ENCODE results near the gene MTFMT.
"Not testable (repeated sequence)": the region's sequence is repeated elsewhere in the genome, so short reads cannot be mapped to it uniquely, and the experiment has no call there.

The MTFMT gene

DNA sequence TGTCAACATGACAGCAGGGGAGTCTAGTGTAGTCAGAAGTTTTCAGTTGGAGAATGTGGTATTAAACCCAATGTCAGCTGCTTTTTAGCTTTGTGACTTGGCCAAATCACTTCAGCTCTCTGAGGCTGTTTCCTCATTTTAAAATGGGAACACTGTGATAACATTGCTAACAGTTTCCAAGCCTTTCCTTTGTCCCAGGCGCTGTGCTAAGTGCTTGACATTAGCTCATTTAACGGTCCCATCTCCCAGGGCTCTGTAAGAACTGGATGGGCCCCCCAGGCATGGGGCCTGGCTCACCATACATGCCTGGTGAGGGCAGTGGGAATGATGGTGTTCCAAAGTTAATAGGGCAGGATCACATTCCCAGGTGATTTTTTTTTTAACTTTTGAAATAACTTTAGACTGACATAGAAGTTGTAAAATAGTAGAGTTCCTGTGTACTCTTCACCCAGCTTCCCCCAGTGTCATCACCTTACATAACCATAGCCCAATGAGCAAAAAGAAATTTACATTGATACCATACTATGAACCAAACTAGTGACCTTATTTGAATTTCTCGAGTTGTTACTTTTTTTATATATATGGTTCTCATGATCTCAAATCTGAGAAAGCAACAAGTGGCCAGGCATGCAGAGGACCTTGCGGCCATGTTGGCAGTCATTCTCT is 30.6 kb upstream of the MTFMT start:
- DNase-seq, result no peak

DNA sequence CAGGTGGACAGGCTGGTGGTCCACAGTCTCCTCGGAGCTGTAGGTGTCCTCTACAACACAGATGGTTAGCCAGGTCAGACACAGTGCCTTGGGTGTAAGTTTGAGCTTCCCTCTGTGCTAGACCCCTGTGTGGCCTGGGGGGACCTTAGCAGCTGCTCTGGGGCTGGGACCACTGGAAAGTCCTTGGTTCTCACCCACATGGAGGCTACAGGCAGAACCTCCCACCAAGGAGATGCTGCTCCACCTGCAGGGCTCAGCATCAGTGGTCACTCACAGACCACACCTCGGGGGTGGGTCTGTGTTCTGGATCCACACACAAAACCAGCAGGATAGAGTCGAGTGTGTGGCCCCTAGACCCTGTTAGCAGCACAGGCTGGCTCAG is 29.9 kb upstream of the MTFMT start:
- no peak for DNase-seq

DNA sequence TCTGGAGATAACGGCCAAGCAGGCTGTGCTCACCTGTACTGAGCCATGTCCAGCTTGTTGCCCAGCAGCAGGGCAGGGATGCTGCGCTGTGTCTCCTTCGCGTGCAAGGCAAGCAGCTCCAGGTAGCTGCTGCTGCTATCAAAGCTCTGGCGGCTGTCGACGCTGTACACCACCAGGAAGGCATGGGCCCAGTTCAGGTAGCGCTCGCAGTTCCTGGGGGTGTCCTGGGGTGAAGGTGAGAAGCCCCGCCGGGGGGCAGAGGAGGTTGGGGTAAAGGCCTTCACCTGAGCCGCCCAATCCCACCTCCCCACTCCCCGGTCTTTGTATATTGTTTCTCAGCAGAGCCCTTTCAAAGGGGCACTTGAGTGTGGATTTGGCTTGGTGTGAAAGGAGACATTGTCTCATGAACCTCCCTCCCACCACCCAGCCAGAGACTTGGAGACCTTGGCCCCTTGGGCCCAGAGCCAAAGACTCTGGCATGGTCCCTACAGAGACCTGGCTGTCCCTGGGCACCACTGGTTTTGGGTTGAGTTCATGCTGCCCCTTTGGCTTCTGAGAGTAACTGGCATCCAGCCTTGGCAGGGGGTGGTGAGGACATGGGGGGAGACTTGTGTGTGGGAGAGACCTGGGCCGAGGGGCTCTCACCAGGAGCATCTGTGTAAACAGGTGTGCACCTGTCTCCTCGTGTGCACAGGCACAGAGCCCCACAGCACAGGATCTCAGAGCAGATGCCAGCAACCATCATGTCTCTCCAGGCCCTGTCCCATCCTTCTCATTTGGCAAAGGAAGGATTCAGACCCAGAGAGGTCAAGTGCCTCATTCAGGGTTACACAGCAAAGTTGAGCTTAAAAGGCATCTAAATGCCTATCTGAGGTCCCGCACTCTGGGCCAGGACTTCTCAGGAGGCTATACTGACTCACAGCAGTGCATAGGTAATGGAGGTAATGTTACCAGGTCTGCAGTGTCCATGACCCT is 29.2 kb upstream of the MTFMT start:
- no peak for DNase-seq

DNA sequence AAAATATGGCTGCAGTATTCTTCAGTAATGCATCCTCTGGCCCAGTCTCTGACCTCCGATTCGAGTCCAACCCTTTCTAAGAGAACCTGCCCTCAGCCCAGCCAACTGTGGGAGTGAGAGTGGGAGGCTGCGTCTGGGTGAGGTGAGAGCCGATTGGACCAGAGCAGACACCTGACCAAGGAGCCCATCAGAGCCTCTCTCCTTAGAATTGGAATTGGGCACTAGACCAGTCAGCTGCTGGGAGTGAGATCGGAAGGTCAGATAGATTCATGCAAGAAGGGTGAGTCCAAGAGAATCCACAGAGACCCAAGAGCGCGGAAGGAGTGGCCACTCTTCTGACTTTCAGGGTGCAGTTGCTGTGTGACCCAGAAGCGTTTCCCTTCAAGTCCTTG is 28.1 kb upstream of the MTFMT start:
- no peak for DNase-seq

DNA sequence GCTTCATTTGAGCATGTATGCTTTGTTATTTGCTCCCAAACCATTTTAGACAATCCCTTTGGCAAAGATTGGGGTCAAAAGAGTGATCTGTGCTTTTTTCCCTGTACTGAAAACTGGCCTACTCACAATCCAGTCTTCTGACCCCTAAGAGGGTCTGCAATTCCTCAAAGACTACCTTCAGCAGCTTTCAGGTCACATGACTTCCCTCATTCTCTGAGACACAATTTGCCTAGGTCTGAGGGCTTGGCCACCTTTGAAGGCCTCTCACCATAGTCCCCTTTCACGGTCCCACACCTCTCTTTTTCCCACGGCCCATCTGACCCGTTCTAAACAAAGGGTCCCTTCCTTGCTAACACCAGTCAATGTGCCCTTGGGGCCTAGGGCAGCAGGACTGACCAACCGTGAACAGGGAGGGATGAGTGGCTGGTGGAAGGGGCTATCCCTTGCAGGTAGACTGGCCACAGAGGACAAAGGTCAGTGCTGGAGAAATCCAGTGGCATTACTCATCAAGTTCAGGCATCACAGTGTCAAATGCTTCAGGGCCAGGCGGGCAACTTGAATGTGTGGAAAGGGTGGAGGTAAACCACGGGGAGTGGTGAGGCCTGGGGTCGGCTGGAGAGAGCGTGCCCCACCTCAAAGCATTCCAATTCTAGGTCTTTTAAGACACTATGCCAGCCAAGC is 27.6 kb upstream of the MTFMT start:
- no peak for DNase-seq

DNA sequence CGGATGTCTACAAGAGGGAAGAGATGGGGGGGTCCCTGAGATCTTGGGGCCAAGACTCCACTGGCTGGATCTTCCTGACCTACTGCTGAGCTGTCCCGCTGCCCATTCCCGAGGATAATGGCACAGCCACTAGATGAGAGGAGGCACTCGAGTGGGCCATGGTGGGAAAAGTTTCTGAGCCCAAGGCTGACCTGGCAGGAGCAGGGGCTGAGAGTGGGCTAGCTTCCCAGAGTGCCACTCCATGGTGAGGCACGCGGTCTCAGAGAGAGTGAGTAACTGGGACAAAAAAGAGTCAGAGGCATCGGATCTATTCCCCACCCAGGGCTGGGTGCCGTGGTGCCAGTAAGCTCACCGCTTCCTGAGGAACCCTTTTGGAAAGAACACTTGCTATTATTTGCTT is 26.7 kb upstream of the MTFMT start:
- DNase-seq, result no peak

DNA sequence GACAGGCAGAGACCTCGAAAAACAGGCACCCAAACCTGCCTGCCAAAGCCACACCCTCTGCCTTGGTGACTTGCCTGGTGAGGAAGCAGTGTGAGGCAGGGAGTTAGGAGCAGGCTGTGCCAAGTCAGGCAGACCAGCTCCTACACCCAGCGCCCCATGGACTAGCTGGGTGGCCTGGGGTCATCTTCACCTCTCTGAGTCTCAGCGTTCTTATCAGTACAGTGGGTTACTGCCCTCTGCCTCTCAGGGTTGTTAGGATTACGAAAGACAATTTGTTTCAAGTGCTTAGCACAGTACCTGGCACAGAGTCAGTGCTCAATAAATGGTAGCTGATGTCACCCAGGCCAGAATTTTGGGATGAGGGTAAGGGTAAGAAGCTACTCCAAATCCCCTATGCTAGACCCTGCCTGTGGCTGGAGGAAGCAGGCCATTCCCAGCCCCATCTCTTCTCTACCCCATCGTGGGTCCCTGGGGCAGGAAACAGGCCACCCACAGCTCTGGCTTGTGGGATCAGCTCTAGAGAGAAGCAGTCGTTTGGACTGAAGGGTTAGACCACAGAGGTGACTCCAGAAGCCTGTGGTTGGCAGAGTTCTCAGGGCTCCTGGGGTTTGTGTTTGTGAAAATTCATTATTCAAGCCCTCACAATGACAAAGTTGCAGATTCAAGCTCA is 25.9 kb upstream of the MTFMT start:
- no peak for DNase-seq

DNA sequence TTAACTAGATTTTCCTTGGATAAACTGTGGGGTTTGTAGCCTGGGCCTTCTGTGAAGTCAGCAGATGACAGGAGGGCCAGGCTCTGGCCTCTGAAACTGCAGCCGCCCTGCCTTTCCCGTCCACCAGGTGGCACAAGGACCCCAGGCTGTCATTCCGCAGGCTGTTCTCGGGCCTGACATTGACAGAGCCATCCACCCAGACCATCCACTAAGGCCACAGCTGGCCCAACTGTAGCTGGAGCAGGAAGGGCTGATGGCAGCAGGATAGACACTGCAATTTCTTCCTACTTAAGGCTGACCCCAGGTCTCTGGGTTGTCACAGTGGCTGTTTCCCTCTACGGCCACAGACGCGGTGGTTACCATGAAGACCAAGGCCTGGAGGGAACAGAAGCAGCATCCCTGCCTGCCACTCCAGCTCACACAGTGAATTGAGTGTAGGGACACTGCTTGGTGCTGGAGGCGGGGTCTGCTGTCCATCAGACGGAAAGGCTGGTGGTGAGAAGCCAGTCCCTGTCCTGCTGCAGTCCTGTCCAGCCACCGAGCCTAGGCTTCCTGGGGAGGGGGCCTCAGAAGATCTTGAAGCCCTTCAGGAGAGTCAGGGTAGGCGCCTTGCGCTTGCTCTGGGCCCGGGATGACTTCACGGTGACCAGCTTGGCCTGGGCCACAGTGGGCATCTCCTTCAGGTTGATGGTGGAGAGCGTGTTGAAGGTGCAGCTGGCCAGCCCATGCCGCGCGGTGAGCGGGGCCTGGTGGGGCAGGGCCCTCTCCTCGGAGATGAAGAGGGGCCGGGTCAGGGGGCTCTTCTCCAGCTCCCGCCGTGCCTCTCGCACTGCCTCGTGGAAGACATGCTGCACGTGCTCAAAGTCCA is 25.1 kb upstream of the MTFMT start:
- peak; percentile 55 for DNase-seq

DNA sequence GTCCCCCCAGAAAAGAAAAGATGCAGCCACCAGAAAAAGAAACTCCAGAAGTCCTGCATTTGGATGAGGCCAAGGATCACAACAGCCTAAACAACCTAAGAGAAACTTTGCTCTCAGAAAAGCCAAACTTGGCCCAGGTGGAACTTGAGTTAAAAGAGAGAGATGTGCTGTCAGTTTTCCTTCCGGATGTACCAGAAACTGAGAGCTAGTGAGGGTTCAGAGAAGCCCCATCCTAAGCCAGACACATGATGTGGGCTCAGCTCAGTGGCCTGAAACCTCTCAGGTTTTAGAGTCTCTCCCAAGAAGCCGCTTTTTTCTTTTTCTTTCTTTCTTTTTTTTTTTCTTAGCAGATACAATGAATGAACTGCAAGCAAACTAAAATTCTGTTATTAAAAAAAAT is 23.5 kb upstream of the MTFMT start:
- no peak for DNase-seq

DNA sequence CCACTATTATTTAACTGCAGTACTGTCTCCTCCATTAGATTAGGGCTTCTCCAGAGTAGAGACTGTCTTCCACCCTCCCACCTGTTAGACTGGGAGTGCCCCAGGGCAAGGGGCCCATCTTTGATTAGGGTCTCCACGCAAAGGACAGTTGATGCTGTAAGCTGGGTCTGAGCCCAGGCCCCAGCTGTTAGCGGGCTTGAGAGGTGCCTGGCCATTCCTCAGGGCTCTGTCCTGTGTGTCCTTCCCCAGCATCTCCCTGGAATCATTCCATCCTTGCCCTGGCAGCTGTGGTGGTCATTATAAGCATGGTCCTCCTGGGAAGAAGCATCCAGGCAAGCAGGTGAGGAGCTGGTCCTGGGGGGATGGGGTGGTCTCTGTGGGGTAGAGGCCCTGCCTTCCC is 21.8 kb upstream of the MTFMT start:
- no peak for DNase-seq

DNA sequence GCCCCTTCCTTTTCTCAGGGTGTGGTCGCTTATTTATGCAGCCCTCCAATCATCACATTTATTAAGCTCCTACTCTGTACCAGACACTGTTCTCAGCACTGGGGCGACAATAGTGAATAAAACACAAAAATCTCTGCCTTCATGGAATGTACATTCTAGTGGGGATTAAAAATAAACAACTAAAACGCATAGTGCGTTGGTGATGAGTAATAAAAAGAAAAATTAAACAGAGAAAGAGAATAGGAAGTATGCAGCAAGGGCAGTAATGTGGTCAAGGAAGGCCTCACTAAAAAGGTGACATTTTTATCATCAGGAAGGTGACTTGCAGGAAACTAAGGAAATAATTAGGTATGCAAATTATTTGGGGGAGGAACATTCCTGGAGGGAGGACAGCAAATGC is 20.8 kb upstream of the MTFMT start:
- no peak for DNase-seq

DNA sequence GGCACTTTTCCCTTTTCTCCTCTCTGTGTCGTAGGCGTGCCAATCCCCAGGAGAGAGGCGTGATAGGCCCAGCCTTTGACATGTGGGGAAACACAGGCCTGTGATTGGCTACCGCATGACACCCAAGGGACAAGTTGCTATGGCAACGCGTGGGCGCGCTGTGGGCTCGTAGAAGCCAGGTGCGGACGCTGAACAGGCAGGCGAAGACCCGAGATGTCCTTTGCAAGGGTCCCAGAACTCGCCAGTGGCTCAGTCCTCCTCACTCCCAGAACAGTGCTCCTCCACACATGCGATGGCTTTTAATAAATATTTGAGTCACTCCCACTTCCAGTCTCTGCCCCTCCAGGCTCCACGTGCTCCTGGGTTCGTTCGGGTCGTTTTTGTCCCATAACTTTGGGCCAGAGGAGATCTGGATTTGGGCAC is 20.0 kb upstream of the MTFMT start:
- DNase-seq, result peak; percentile 83

DNA sequence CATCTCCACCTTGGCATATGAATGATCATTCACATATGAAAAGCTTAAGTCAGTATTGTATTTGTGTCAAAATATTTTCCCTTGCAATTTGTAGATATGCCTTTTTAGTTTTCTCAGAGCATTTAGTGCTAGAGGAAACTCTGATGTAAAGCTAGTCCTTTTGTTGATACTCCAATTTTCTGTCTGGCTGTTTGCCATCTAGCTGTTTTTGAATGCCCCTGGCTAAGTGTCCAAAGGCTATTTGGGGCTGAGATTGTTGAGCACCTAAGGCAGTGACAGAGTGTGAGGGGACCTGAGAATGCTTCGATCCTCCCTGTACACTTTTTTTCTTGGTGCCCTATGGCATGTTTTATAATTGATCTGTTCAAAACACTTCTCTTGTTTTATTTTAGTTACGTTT is 18.8 kb upstream of the MTFMT start:
- DNase-seq, result no peak

DNA sequence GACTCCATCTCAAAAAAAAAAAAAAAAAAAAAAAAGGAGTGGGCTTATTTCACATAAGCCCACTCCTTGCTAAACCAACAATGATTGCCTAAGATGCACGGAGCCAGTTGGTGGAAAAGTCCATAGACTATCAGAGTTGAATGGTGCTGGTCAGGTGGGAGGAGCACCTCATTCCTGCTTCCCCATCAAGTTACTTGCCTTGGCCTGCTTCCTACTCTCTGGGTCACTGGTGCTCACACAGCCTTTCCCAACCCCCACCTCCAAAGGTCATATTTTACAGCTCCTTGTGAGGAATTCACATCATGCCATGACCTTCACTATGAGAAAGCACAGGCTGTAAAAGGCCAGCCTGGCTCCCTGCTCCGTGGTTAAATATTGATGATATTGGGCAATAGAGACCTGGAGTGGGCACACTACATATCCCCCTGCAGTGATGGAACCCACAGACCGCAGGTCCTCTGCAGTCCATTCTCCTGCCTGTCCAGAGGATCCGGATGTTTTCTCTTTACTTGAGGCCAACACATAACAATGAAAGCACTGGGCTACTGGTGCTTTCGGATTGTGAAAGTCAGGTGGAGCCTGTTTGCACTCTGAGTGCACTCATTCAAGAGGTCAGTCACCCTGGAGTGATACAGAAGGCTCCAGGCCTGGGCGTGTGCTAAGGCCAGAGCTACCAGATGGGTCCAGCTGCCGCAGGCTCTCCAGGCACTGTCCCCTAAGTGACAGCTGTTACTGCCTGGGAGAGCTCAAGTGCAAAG is 15.5 kb upstream of the MTFMT start, which contains the start of gene SLC51B:
Gene SLC51B (plus strand): TSS at position 664 of the 758 bp plus-strand sequence. CDS start 4,618 bp downstream, outside the sequence.
- no peak for DNase-seq

DNA sequence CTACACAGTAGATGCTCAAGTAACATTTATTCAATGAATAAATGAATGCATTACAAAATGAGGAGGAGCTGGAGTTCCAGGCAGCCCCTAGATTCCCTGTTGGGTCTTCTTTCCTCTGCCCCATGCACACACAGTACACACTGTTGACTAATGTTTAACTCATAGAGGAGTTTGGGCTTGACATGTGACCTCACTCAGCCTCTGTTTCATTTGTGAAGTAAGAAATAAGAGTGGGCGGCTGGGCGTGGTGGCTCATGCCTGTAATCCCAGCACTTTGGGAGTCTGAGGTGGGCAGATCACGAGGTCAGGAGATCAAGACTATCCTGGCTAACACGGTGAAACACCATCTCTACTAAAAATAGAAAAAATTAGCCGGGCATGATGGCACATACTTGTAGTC is 14.8 kb upstream of the MTFMT start:
- not testable (repeated sequence) for DNase-seq

DNA sequence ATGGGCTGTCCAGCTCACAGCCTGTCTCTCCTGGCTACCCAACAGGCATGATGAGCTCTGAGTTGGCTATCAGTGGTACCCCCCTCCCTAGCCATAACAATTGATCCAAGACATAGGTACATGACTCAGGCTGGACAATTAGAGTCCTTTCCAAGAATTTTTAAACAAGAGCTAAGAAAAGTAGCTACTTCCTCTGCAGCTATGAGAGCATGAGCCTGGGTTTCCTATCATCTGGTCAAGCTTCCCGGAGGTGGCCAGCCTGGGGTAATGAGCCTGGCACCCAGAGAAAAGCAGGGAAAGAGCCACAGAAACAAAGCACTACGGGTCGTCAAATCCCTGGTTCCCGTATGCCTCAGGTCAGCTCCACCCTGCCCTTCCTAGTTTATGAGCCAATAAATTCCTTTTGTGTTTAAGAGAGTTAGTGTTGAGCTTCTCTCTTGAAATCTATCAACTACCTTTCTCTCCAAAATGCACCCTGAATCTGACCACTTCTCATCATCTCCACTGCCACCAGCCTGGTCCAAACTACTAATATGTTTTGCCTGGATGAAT is 13.4 kb upstream of the MTFMT start:
- no peak for DNase-seq

DNA sequence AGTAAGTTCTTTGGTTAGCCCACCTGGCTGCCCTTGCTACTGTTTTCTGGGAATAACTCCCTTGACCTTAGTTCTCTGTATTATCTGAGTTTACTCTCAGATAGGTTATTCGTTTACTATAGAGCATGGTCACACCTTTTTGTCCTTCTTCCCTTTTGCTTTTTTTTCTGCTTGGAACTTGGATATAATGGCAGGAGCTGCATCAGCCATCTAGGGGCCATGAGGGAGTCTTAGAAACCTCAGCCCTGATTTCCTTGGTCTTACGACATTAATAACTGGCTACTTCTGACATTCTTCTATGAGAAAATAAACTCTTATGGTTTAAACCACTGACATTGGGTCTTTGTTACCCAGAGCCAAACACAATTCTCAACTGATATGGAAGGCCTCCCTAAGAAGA is 12.3 kb upstream of the MTFMT start:
- no peak for DNase-seq

DNA sequence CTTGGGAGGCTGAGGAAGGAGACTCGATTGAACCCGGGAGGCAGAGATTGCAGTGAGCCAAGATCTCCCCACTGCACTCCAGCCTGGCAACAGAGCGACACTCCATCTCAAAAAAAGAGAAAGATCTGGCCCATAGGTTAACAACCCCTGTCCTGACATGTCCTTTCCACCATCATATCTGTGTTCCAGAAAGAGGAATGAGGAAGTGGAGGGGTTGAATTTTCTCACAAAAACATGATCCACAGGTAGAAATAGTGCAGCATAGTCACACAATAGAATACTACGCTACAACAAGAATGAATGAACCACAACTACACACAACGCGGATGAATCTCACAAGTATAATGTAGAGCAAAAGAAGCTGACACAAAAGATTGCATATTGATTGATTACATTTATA is 11.0 kb upstream of the MTFMT start:
- DNase-seq, result no peak

DNA sequence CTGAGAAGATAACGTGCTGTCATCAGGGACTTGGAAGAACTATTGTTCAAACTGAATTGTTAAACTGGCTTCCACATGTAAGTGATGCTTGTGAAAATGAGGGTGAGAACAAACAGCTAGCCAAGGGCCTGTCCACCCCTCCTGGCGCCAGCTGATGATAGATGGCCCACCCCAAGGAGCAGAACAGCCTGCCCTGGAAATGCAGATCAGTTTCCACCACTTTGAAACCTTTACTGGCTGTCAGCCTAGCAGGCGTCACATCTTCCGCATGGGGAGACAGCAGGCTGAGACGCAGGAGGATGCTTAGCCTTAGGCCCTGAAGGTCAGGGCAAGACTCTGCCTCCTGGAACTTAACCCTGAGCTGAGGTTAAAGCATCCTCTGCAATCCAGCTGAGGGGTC is 9.4 kb upstream of the MTFMT start:
- no peak for DNase-seq

DNA sequence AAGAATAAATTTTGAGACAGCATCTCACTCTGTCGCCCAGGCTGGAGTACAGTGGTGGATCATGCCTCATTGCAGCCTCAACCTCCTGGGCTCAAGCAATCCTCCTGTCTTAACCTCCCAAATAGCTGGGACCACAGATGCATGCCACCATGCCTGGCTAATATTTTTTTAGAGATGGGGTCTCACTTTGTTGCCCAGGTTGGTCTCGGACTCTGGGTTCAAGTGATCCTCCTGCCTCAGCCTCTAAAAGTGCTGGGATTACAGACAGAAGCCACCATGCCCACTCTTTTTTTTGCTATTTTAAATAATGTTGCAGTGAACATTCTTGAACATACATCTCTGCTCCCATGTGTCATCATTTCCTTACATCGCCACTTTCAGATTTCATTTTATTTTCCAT is 9.0 kb upstream of the MTFMT start:
- no peak for DNase-seq

DNA sequence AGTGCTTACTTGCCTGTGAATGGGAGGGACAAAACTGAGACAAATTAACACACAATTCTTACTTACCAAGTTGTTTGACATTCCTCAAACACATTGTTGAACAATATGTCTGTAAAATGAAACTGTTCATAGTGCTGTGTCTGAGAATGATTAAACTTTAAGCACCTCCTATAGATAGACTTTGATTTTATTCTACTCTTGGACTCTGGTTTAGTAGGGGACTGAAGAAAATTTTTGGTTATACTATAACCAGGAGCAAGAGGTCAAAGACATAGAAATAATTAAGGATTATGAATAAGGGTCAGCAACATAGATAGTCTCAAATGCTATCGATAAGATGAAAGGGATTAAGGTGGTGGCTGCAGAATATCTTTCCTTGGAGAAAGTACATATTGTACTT is 7.9 kb upstream of the MTFMT start:
- DNase-seq, result no peak

All from activated CD4-positive, alpha-beta T cell treated with anti-CD3 and anti-CD28 coated beads, Interleukin-2, amount 50 U/mL, for 1 hour (primary cell).